HL-60 (cell line): Measurements from ENCODE around the gene GNA14.

Experiments
- SPI1 ChIP-seq: IDR thresholded peaks from 2 replicates; pipeline ENCODE4 v1.6.1; 2012; ENCODE audit warnings: low read depth, mild to moderate bottlenecking, borderline replicate concordance
- TF ChIP-seq, protein P1 (sequence below): IDR thresholded peaks from one replicate; pipeline ENCODE4 v1.5.1; 2011; ENCODE audit warnings: low read length, control low read depth, inconsistent platforms; ENCODE audit not compliant: insufficient read depth

- TF ChIP-seq, protein P1, sequence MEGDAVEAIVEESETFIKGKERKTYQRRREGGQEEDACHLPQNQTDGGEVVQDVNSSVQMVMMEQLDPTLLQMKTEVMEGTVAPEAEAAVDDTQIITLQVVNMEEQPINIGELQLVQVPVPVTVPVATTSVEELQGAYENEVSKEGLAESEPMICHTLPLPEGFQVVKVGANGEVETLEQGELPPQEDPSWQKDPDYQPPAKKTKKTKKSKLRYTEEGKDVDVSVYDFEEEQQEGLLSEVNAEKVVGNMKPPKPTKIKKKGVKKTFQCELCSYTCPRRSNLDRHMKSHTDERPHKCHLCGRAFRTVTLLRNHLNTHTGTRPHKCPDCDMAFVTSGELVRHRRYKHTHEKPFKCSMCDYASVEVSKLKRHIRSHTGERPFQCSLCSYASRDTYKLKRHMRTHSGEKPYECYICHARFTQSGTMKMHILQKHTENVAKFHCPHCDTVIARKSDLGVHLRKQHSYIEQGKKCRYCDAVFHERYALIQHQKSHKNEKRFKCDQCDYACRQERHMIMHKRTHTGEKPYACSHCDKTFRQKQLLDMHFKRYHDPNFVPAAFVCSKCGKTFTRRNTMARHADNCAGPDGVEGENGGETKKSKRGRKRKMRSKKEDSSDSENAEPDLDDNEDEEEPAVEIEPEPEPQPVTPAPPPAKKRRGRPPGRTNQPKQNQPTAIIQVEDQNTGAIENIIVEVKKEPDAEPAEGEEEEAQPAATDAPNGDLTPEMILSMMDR = no peak
- TF ChIP-seq SPI1 = no peak
Observed at GRCh38 chr9:77384406-77384805, 263.7 kb downstream of the GNA14 start.
